K562 (cell line): Measurements from ENCODE around the gene FERMT3. TPM values are rescaled to one million over a fixed set of nuclear protein-coding genes. Genes with fewer than 3 reads are reported as not detected.

Source experiments
- ATF1 ChIP-seq, 2 experiments: fragments of 450-650 bp in 1 of 2; IDR thresholded peaks; 2 replicates each; pipeline ENCODE4 v1.6.1; 2016; ENCODE audit warnings: missing compliant biosample characterization in 1 of 2, missing genetic modification characterization in 1 of 2
- KDM4B ChIP-seq, 2 experiments: fragments of 450-650 bp in 1 of 2; sonication (generic) in 1 of 2; IDR thresholded peaks; 2 replicates each; pipeline ENCODE4 v1.6.1; 2016 to 2017; ENCODE audit warnings: borderline replicate concordance in 2 of 2, antibody characterized with exemption in 1 of 2, low read depth in 1 of 2, mild to moderate bottlenecking in 1 of 2
- PHF20 ChIP-seq: fragments of 450-650 bp; IDR thresholded peaks from 2 replicates; pipeline ENCODE4 v1.6.1; 2018; ENCODE audit not compliant: partially characterized antibody
- SMAD2 ChIP-seq: fragments of 150-350 bp; IDR thresholded peaks from 2 replicates; pipeline ENCODE4 v1.6.1; 2014; ENCODE audit warnings: low read depth, mild to moderate bottlenecking, low read length
- SMARCC2 ChIP-seq: fragments of 450-650 bp; IDR thresholded peaks from 2 replicates; pipeline ENCODE4 v1.6.1; 2017; ENCODE audit warnings: antibody characterized with exemption, moderate library complexity, mild to moderate bottlenecking, low read depth
- SRSF3 ChIP-seq: fragments of 200-400 bp; formaldehyde crosslinking; IDR thresholded peaks from 2 replicates; pipeline ENCODE4 v1.6.1; 2016; ENCODE audit warnings: mild to moderate bottlenecking, low read length, moderate library complexity; ENCODE audit not compliant: insufficient read depth
- SRSF7 ChIP-seq: fragments of 200-400 bp; formaldehyde crosslinking; optimal IDR thresholded peaks from 2 replicates; pipeline ENCODE3; 2017; ENCODE audit warnings: mild to moderate bottlenecking, low read depth, low read length
- ZNF551 ChIP-seq: fragments of 250-450 bp; sonication (Bioruptor Pico); IDR thresholded peaks from 2 replicates; pipeline ENCODE4 v1.5.0; 2021; ENCODE audit warnings: mild to moderate bottlenecking, moderate library complexity
- ZNF57 ChIP-seq: fragments of 450-650 bp; formaldehyde crosslinking; IDR thresholded peaks from 2 replicates; pipeline ENCODE4 v1.4.0; 2020; ENCODE audit warnings: mild to moderate bottlenecking, moderate library complexity
- ZNF764 ChIP-seq: fragments of 250-450 bp; sonication (Bioruptor Pico); IDR thresholded peaks from 2 replicates; pipeline ENCODE4 v1.4.0; 2020; ENCODE audit warnings: low read depth, mild to moderate bottlenecking, moderate library complexity
- polyA plus RNA-seq, 8 experiments: library from polyadenylated mRNA; depleted of rRNA in 4 of 8; stranded (reverse) in 5 of 8; unstranded in 3 of 8; fragments of >200 nt; fragmentation: Nextera tagmentation in 2 of 8; fragmentation: Illumina TruSeq in 1 of 8; extraction: Ambion mirVana in 2 of 8; extraction: Trizol in 1 of 8; gene quantifications; 2 replicates each; pipeline versions ENCODE4 v1.2.1 to v1.2.3, GENCODE V29; 2011 to 2014; ENCODE audit warnings: inconsistent platforms in 1 of 8, missing spikeins in 1 of 8
- total RNA-seq, 7 experiments: library from RNA; depleted of rRNA in 6 of 7; stranded (reverse); fragments of >200 nt in 6 of 7; fragmentation: Illumina TruSeq in 2 of 7; extraction: Trizol in 2 of 7; gene quantifications; 2 replicates each; pipeline versions ENCODE4 v1.2.1 to v1.2.3, GENCODE V29; 2011 to 2021; ENCODE audit warnings: low replicate concordance in 1 of 7
- TF ChIP-seq, protein P1 (sequence below): sonication (generic); formaldehyde crosslinking; IDR thresholded peaks from 2 replicates; pipeline ENCODE4 v1.8.0; 2023; ENCODE audit warnings: missing genetic modification reagents, mild to moderate bottlenecking, borderline replicate concordance
- TF ChIP-seq, protein P2 (sequence below): fragments of 250-450 bp; sonication (Bioruptor Pico); IDR thresholded peaks from 2 replicates; pipeline ENCODE4 v1.5.0; 2020; ENCODE audit warnings: mild to moderate bottlenecking
- TF ChIP-seq, protein P3 (sequence below): IDR thresholded peaks from 2 replicates; pipeline ENCODE4 v1.6.1; 2012; ENCODE audit warnings: low read depth, low read length, improper control_type of control experiment, borderline replicate concordance
- TF ChIP-seq, protein P4 (sequence below): sonication (generic); formaldehyde crosslinking; IDR thresholded peaks from 2 replicates; pipeline ENCODE4 v1.8.0; 2022; ENCODE audit warnings: mild to moderate bottlenecking, low read depth, missing genetic modification reagents
- TF ChIP-seq, protein P5 (sequence below): fragments of 250-450 bp; sonication (Bioruptor Pico); IDR thresholded peaks from 2 replicates; pipeline ENCODE4 v1.9.0; 2021; ENCODE audit warnings: mild to moderate bottlenecking, inconsistent platforms

The FERMT3 gene
- total and polyA plus RNA-seq, 9 of the 15 experiments (the other 6 are each of a cell fraction or from before 2014, with no cell fraction given) = 3.2 to 275 (median 79.7) TPM

DNA sequence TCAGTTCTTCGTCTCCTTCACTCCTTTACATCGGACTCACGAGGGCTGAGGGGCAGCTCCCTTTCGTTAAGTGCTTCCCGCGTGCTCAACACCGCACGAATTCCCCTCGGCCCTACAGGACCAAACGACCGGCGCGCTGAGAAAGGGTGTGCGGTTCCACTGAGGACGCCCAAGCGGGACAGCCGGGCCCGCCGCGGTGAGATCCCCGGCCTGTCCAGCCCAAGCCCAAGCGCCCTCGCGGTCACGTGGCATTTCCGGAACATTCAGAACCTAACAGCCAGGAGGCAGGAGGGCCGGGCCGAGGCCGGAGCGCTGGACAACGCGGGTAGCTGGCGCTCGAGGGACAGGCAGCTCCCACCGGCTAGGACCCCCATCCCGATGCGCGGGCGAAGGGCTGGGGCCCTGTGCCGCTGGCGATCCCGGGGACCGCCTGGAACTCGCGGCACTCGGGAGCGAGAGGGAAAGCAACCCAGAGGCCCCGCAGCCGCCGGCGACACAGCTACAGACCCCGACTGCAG, 21.3 kb upstream of the FERMT3 start (continued):
- TF ChIP-seq, protein P1, sequence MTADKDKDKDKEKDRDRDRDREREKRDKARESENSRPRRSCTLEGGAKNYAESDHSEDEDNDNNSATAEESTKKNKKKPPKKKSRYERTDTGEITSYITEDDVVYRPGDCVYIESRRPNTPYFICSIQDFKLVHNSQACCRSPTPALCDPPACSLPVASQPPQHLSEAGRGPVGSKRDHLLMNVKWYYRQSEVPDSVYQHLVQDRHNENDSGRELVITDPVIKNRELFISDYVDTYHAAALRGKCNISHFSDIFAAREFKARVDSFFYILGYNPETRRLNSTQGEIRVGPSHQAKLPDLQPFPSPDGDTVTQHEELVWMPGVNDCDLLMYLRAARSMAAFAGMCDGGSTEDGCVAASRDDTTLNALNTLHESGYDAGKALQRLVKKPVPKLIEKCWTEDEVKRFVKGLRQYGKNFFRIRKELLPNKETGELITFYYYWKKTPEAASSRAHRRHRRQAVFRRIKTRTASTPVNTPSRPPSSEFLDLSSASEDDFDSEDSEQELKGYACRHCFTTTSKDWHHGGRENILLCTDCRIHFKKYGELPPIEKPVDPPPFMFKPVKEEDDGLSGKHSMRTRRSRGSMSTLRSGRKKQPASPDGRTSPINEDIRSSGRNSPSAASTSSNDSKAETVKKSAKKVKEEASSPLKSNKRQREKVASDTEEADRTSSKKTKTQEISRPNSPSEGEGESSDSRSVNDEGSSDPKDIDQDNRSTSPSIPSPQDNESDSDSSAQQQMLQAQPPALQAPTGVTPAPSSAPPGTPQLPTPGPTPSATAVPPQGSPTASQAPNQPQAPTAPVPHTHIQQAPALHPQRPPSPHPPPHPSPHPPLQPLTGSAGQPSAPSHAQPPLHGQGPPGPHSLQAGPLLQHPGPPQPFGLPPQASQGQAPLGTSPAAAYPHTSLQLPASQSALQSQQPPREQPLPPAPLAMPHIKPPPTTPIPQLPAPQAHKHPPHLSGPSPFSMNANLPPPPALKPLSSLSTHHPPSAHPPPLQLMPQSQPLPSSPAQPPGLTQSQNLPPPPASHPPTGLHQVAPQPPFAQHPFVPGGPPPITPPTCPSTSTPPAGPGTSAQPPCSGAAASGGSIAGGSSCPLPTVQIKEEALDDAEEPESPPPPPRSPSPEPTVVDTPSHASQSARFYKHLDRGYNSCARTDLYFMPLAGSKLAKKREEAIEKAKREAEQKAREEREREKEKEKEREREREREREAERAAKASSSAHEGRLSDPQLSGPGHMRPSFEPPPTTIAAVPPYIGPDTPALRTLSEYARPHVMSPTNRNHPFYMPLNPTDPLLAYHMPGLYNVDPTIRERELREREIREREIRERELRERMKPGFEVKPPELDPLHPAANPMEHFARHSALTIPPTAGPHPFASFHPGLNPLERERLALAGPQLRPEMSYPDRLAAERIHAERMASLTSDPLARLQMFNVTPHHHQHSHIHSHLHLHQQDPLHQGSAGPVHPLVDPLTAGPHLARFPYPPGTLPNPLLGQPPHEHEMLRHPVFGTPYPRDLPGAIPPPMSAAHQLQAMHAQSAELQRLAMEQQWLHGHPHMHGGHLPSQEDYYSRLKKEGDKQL (CRISPR knock-in tag) = 0 out of 2 replicates have a peak, but pooled peaks have one; percentile 33
- TF ChIP-seq ZNF551 = no peak
- peak; percentile 81 for TF ChIP-seq PHF20
- TF ChIP-seq, protein P2, sequence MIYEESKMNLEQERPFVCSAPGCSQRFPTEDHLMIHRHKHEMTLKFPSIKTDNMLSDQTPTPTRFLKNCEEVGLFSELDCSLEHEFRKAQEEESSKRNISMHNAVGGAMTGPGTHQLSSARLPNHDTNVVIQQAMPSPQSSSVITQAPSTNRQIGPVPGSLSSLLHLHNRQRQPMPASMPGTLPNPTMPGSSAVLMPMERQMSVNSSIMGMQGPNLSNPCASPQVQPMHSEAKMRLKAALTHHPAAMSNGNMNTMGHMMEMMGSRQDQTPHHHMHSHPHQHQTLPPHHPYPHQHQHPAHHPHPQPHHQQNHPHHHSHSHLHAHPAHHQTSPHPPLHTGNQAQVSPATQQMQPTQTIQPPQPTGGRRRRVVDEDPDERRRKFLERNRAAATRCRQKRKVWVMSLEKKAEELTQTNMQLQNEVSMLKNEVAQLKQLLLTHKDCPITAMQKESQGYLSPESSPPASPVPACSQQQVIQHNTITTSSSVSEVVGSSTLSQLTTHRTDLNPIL (CRISPR knock-in tag) = no peak
- TF ChIP-seq, protein P3, sequence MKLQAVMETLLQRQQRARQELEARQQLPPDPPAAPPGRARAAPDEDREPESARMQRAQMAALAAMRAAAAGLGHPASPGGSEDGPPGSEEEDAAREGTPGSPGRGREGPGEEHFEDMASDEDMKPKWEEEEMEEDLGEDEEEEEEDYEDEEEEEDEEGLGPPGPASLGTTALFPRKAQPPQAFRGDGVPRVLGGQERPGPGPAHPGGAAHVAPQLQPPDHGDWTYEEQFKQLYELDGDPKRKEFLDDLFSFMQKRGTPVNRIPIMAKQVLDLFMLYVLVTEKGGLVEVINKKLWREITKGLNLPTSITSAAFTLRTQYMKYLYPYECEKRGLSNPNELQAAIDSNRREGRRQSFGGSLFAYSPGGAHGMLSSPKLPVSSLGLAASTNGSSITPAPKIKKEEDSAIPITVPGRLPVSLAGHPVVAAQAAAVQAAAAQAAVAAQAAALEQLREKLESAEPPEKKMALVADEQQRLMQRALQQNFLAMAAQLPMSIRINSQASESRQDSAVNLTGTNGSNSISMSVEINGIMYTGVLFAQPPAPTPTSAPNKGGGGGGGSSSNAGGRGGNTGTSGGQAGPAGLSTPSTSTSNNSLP = no peak
- no peak for TF ChIP-seq ATF1 (CRISPR knock-in tag; IDR thresholded peaks at IDR 0.05)
- TF ChIP-seq ATF1 (tag; IDR thresholded peaks at IDR 0.05) = no peak
- TF ChIP-seq SRSF3 = no peak
- no peak for TF ChIP-seq SMARCC2
- TF ChIP-seq KDM4B (IDR thresholded peaks at IDR 0.05; ENCODE audit: borderline replicate concordance in 2 of 2, low read depth in 1 of 2) = no peak
- TF ChIP-seq, protein P4, sequence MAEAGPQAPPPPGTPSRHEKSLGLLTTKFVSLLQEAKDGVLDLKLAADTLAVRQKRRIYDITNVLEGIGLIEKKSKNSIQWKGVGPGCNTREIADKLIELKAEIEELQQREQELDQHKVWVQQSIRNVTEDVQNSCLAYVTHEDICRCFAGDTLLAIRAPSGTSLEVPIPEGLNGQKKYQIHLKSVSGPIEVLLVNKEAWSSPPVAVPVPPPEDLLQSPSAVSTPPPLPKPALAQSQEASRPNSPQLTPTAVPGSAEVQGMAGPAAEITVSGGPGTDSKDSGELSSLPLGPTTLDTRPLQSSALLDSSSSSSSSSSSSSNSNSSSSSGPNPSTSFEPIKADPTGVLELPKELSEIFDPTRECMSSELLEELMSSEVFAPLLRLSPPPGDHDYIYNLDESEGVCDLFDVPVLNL (CRISPR knock-in tag) = peak; percentile 52
- TF ChIP-seq, protein P5, sequence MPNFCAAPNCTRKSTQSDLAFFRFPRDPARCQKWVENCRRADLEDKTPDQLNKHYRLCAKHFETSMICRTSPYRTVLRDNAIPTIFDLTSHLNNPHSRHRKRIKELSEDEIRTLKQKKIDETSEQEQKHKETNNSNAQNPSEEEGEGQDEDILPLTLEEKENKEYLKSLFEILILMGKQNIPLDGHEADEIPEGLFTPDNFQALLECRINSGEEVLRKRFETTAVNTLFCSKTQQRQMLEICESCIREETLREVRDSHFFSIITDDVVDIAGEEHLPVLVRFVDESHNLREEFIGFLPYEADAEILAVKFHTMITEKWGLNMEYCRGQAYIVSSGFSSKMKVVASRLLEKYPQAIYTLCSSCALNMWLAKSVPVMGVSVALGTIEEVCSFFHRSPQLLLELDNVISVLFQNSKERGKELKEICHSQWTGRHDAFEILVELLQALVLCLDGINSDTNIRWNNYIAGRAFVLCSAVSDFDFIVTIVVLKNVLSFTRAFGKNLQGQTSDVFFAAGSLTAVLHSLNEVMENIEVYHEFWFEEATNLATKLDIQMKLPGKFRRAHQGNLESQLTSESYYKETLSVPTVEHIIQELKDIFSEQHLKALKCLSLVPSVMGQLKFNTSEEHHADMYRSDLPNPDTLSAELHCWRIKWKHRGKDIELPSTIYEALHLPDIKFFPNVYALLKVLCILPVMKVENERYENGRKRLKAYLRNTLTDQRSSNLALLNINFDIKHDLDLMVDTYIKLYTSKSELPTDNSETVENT (CRISPR knock-in tag) = peak; percentile 65; the same call in 1 of the 2 replicates
- no peak for TF ChIP-seq SMAD2
- TF ChIP-seq ZNF764 = no peak
- TF ChIP-seq SRSF7 = no peak
- TF ChIP-seq ZNF57 = 0 out of 2 replicates have a peak, but pooled peaks have one; percentile 55
